ENCODE results near the gene CRY2. TPM values are rescaled to one million over a fixed set of nuclear protein-coding genes. Genes with fewer than 3 reads are reported as not detected.

The CRY2 gene
- total and polyA plus RNA-seq, 2 of the 13 experiments (the other 11 are each of a cell fraction or from before 2014, with no cell fraction given) = 10.1 to 12.2 TPM

DNA sequence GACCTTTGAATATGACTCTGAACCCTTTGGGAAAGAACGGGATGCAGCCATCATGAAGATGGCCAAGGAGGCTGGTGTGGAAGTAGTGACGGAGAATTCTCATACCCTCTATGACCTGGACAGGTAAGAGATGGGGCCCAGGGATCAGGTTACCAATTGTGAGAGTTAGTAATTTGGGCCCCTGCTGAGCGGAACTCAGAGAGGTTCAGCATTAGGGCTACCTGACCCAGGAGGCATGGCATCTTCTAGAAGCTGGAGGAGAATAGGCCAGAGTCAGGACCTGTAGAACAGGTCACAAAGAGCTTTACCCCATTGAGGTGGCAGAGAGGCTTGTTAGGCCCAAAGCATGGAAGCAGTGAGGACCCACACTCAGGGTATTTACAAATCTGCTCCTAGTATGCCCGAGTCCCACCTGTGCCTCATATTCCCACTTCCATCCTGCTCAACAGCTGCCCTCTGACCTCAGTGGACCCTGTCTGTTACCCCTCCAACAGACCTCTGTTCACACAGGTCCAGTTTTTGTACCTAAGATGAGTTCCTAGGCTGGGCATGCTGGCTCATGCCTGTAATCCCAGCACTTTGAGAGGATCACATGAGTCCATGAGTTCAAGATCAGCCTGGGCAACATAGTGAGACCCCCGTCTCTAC is 11.6 kb downstream of the CRY2 start:
- Histone ChIP-seq H3K9me3 (ENCODE audit: low read length) (no peaks in the 10 kb centered on the region), H3K36me3 (replicated peaks in 1 of 2; ENCODE audit: control insufficient read depth in 1 of 2, insufficient read depth in 2 of 2, low read length in 2 of 2) (peaks cover 23 to 81% of the 10 kb centered on the region in 2 experiments), H3K4me3 (replicated peaks in 1 of 3; ENCODE audit: insufficient read depth in 1 of 3, low read depth in 2 of 3, low read length in 3 of 3) (no peak overlapping the region), H3K4me1 (ENCODE audit: insufficient read depth, low read length) (no peaks in the 10 kb centered on the region), H3K4me2 (ENCODE audit: low read depth, low read length) (no peak overlapping the region), H2AFZ (ENCODE audit: low read length) (no peak overlapping the region), H3K79me2 (ENCODE audit: insufficient read depth, low read length) (no peaks in the 10 kb centered on the region), H3K9ac (ENCODE audit: insufficient read depth, low read depth, low read length) (no peak overlapping the region), H3K27me3 (ENCODE audit: control insufficient read depth in 1 of 2, insufficient read depth in 2 of 2, low read length in 2 of 2) (no peaks in the 10 kb centered on the region), H3K27ac (ENCODE audit: extremely low read length, insufficient read depth, low read length) (no peak overlapping the region), H4K20me1 (ENCODE audit: insufficient read depth, low read length) (peaks cover 6% of the 10 kb centered on the region; the same call in 1 of the 2 replicates)
- intact Hi-C loops (cut with micrococcal nuclease; ENCODE audit: unreplicated experiment) (no loop called here), in situ Hi-C loops (cut with HindIII; ENCODE audit: extremely low pct_ligation_motif_present, low pct_unique_long_range_greater_than_20kb) (no loop called here)
- POLR2A ChIA-PET = interaction anchor here (1.2 kb wide), 1 partner anchor 12 kb away, joined by 3 read pairs; no protein-coding TSS in a partner anchor
- 96% methylated on average over 5 of the region's 5 CpGs for WGBS (ENCODE audit: low lambda C conversion rate)
- FAIRE-seq (no peak), DNase-seq (ENCODE audit: low spot score) (no peak), ATAC-seq (no peak)
- TF ChIP-seq ZSCAN12 (CRISPR knock-in tag; IDR thresholded peaks at IDR 0.05) (no peak), CENPT (CRISPR knock-in tag; IDR thresholded peaks at IDR 0.05; ENCODE audit: low read depth) (no peak), ZNF850 (CRISPR knock-in tag; conservative IDR thresholded peaks at IDR 0.05) (no peak), SNAPC4 (CRISPR knock-in tag; IDR thresholded peaks at IDR 0.05) (no peak)
- CTCF ChIA-PET (ENCODE audit: low intra/inter-chr PET ratio, low total read pairs) = no interaction called here
- BruUV-seq (replicated peaks) = no TSS peak

Measured in HepG2 (cell line).